GM13977 (cell line): ENCODE measurements around the gene CARD19.

Source experiments
- DNase-seq: peaks from one replicate; pipeline ENCODE4 v3.0.0; 2012; ENCODE audit warnings: low spot score
- in situ Hi-C: fragments of 300-500 bp; cut with MboI; formaldehyde crosslinking; loops from one replicate; pipeline ENCODE4 v1.12.0; 2022; ENCODE audit warnings: low sequenced_read_pairs, low pct_unique_long_range_greater_than_20kb, mixed read lengths, inconsistent platforms; ENCODE audit not compliant: unreplicated experiment
- TF ChIP-seq, protein P1 (sequence below): IDR thresholded peaks from 2 replicates; pipeline ENCODE4 v1.5.1; 2012; ENCODE audit warnings: mild to moderate bottlenecking, control low read depth; ENCODE audit not compliant: insufficient read depth; ENCODE audit errors: extremely low read depth, missing control alignments

Gene CARD19

DNA sequence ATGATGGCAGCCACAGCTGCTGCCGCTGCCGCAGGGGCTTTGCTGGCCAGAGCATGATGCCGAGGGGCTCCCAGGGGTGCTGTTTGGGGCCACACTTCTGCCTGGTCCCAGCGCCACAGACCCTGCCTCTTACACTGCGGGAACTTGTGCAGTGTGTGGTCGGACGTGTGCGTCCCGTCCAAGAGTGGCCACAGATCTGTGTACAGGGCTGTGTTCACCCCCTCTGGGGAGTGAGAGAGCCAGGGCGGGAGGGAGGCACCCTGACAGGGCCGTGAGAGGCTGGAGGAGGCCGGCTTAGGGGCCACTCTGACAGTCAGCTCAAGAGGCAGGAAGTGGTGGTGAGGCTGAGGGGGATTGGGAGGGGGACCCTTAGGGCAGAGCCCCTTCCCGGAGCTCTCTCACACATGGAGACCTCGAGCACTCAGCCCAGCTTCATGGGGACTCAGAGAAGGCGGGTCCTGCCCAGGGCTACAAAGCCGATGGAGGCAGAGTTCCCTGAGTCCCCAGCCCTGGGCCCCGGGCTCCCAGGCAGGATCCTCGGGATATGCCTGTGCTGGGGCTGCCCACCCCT lies 13.1 kb upstream of the CARD19 start:
- TF ChIP-seq, protein P1, sequence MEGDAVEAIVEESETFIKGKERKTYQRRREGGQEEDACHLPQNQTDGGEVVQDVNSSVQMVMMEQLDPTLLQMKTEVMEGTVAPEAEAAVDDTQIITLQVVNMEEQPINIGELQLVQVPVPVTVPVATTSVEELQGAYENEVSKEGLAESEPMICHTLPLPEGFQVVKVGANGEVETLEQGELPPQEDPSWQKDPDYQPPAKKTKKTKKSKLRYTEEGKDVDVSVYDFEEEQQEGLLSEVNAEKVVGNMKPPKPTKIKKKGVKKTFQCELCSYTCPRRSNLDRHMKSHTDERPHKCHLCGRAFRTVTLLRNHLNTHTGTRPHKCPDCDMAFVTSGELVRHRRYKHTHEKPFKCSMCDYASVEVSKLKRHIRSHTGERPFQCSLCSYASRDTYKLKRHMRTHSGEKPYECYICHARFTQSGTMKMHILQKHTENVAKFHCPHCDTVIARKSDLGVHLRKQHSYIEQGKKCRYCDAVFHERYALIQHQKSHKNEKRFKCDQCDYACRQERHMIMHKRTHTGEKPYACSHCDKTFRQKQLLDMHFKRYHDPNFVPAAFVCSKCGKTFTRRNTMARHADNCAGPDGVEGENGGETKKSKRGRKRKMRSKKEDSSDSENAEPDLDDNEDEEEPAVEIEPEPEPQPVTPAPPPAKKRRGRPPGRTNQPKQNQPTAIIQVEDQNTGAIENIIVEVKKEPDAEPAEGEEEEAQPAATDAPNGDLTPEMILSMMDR = no peak
- in situ Hi-C loops = no loop called here
- DNase-seq = no peak

DNA sequence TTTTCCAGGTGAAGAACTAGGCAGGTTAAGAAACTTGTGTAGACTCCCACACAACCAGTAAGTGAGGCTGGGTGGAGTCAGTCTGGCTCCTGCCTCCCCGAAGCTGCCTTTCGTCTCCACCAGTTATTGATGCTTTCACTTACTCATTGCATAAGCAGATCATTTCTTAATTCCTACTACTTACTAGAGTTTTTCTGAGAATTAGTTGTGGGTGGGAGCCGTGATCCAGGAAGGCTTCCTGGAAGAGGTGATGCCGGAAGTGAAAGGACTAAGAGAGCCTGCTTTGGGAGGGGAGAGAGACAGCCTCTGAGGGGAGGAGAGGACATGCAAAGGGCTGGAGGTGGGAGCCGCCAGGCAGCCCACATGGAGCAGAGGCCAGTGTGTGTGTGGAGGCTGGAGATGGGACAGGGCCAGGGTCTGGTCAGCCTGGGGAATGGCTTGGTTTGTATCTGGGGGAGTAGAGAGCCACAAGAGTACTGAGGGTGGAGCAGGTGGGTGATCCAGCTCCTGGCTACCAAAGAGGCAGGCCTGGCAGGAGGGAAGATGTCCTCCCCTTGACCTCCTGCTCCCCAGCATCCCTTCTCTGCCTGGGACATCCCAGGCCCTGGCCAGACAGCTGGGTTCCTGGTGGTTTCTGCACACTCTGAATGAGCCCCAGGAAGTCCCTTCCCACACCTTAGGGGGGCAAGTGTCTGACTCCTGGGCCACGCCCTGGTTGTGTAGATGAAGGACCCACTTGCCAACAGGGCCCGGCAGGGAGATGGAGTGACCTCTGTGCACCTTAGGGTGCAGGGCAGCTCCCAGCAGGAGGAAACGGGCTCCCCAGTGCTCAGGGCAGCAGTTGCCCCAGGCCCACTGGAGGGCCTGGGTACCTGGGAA lies 12.2 kb upstream of the CARD19 start:
- TF ChIP-seq, protein P1 = no peak
- in situ Hi-C loops = no loop called here
- DNase-seq = no peak

DNA sequence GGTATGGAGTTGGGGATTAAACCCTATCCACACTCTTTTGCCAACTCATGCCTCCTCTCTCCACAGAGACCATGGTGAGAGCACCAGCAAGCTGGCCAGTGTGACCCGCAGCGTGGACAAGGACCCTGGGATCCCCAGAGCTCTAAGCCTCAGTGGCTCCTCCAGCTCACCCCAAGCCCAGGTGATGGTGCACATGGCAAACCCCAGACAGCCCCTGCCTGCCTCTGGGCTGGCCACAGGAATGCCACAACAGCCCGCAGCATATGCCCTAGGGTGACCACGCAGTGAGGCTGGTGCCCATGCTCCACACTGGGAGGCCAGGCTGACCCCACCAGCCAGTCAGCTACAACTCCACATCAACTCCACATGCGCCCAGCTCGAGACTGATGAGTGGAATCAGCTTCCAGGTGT lies 11.5 kb upstream of the CARD19 start:
- DNase-seq = no peak
- TF ChIP-seq, protein P1 = no peak
- in situ Hi-C loops = no loop called here

GRCh38 chr9:93085676-93086075 lies 10.3 kb upstream of the CARD19 start:
- in situ Hi-C loops = no loop called here
- TF ChIP-seq, protein P1 = no peak
- no peak for DNase-seq

GRCh38 chr9:93086447-93087224 lies 9.4 kb upstream of the CARD19 start:
- DNase-seq = no peak
- in situ Hi-C loops = no loop called here
- TF ChIP-seq, protein P1 = no peak

DNA sequence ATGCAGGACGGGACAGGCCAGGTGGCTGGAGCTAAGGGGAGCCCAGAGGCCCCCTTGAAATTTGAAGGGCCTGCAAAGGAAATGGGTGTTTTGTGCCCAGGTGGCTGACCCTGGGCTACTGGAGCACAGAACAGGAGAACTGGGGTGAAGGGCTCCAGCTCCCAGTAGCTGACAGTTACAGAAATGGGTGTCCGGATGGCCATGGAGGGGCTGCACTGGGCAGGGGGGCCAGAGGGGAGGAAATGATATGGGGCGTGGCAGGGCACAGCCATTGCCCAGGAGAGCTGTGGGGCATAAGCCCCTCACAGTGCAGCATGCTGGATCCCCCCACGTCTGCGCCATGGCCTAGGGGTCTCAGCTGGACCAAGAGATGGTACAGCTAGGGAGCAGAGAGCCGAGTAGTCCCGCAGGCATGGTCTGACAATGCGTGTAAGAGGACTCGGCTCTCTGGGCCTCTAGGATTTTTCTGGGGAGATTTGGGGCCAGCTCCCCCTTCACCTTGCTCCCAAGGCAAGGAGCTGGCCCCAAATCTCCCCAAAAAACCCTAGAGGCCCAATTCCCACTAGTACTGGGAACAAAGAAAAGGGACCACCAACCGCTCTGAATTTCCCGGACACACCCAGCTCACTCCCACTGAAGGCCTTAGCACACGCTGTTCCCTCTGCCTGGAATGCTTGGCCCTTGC lies 7.9 kb upstream of the CARD19 start:
- DNase-seq = no peak
- TF ChIP-seq, protein P1 = no peak
- in situ Hi-C loops = no loop called here
